ENCODE data around the gene CDH24. TPM values are rescaled to one million over a fixed set of nuclear protein-coding genes. Genes with fewer than 3 reads are reported as not detected.

Gene CDH24
- polyA plus RNA-seq, 1 donor (not counting 4 experiments of a cell fraction or from before 2014, with no cell fraction given), result 3.9 TPM

- FAIRE-seq (no peak), DNase-seq (ENCODE audit: low read depth, low spot score) (no peak)
- dilution Hi-C loops (cut with MboI; ENCODE audit: extremely low pct_ligation_motif_present, low sequenced_read_pairs), result no loop called here
- peaks cover 21% of the 10 kb centered on the region for H3K4me1 ChIP-seq (ENCODE audit: control insufficient read depth, extremely low read depth, insufficient read depth, low read length)
- H3K4me3 ChIP-seq (ENCODE audit: control insufficient read depth in 2 of 3, extremely low read depth in 1 of 3, insufficient read depth in 2 of 3, low read depth in 1 of 3, low read length in 3 of 3), result peak overlapping the region; percentile 86 to 99 (median 99)
- peak overlapping the region; percentile 100 for H3K9ac ChIP-seq (ENCODE audit: control insufficient read depth, extremely low read depth, insufficient read depth, low read length)
- peak overlapping the region; percentile 98 for H3K4me2 ChIP-seq (ENCODE audit: control insufficient read depth, extremely low read depth, insufficient read depth, low read depth, low read length)
- peaks cover 82% of the 10 kb centered on the region for H3K79me2 ChIP-seq (ENCODE audit: control insufficient read depth, insufficient read depth, low read length)
- peaks cover 4% of the 10 kb centered on the region for H3K9me1 ChIP-seq (ENCODE audit: control insufficient read depth, extremely low read depth, insufficient read depth, low read length)
- H2AFZ ChIP-seq (ENCODE audit: control insufficient read depth, low read length), result no peak overlapping the region
- TF ChIP-seq CTCF (optimal IDR thresholded peaks at IDR 0.05 in 1 of 3, IDR thresholded peaks at IDR 0.05 in 1 of 3, conservative IDR thresholded peaks at IDR 0.05 in 1 of 3; ENCODE audit: extremely low read depth in 1 of 3, insufficient read depth in 2 of 3, low read length in 3 of 3) (no peak), EZH2 (IDR thresholded peaks at IDR 0.05; ENCODE audit: low read length) (no peak)
- no peaks in the 10 kb centered on the region for H3K27me3 ChIP-seq (ENCODE audit: control insufficient read depth, extremely low read depth, insufficient read depth, low read length)
- H3K27ac ChIP-seq (ENCODE audit: control insufficient read depth, insufficient read depth, low read length), result peak overlapping the region; percentile 14
- H3K9me3 ChIP-seq (ENCODE audit: control insufficient read depth, low read depth, low read length), result no peaks in the 10 kb centered on the region
- H4K20me1 ChIP-seq (ENCODE audit: control insufficient read depth, extremely low read depth, insufficient read depth, low read length), result peaks cover 17% of the 10 kb centered on the region
- peaks cover 16 to 47% of the 10 kb centered on the region in 2 experiments for H3K36me3 ChIP-seq (ENCODE audit: control insufficient read depth in 2 of 2, extremely low read depth in 1 of 2, insufficient read depth in 2 of 2, low read length in 2 of 2)
Measured at GRCh38 chr14:23093526-23093925, 36.2 kb upstream of the CDH24 start.

- H3K4me3 ChIP-seq (ENCODE audit: control insufficient read depth in 2 of 3, extremely low read depth in 1 of 3, insufficient read depth in 2 of 3, low read depth in 1 of 3, low read length in 3 of 3), result peak overlapping the region in 2 of 3 experiments; percentile 99
- H3K9me3 ChIP-seq (ENCODE audit: control insufficient read depth, low read depth, low read length), result no peaks in the 10 kb centered on the region
- DNase-seq (ENCODE audit: low read depth, low spot score) (no peak), FAIRE-seq (no peak)
- no peaks in the 10 kb centered on the region for H3K27me3 ChIP-seq (ENCODE audit: control insufficient read depth, extremely low read depth, insufficient read depth, low read length)
- dilution Hi-C loops (cut with MboI; ENCODE audit: extremely low pct_ligation_motif_present, low sequenced_read_pairs), result no loop called here
- TF ChIP-seq CTCF (optimal IDR thresholded peaks at IDR 0.05 in 1 of 3, IDR thresholded peaks at IDR 0.05 in 1 of 3, conservative IDR thresholded peaks at IDR 0.05 in 1 of 3; ENCODE audit: extremely low read depth in 1 of 3, insufficient read depth in 2 of 3, low read length in 3 of 3) (no peak), EZH2 (IDR thresholded peaks at IDR 0.05; ENCODE audit: low read length) (no peak)
- H3K9ac ChIP-seq (ENCODE audit: control insufficient read depth, extremely low read depth, insufficient read depth, low read length), result no peak overlapping the region
- H3K9me1 ChIP-seq (ENCODE audit: control insufficient read depth, extremely low read depth, insufficient read depth, low read length), result peaks cover 4% of the 10 kb centered on the region
- H3K36me3 ChIP-seq (ENCODE audit: control insufficient read depth in 2 of 2, extremely low read depth in 1 of 2, insufficient read depth in 2 of 2, low read length in 2 of 2), result peaks cover 14 to 48% of the 10 kb centered on the region in 2 experiments
- peak overlapping the region; percentile 98 for H3K4me2 ChIP-seq (ENCODE audit: control insufficient read depth, extremely low read depth, insufficient read depth, low read depth, low read length)
- H3K79me2 ChIP-seq (ENCODE audit: control insufficient read depth, insufficient read depth, low read length), result peaks cover 80% of the 10 kb centered on the region
- H3K27ac ChIP-seq (ENCODE audit: control insufficient read depth, insufficient read depth, low read length), result no peak overlapping the region
- H2AFZ ChIP-seq (ENCODE audit: control insufficient read depth, low read length), result no peak overlapping the region
- peaks cover 17% of the 10 kb centered on the region for H4K20me1 ChIP-seq (ENCODE audit: control insufficient read depth, extremely low read depth, insufficient read depth, low read length)
- peaks cover 21% of the 10 kb centered on the region for H3K4me1 ChIP-seq (ENCODE audit: control insufficient read depth, extremely low read depth, insufficient read depth, low read length)
Measured at GRCh38 chr14:23093104-23093503, 35.8 kb upstream of the CDH24 start.
